Suprapubic skin (tissue), 3 donors: ENCODE measurements around the gene C1QTNF4.

Experiments
- CTCF ChIP-seq, 2 donors: fragments of 200-600 bp in 1 of 2; fragments of 450-650 bp in 1 of 2; sonication (generic) in 1 of 2; IDR thresholded peaks; one replicate each; pipeline ENCODE4 v1.5.1; 2016 to 2019; ENCODE audit warnings: antibody characterized with exemption in 2 of 2, mild to moderate bottlenecking in 1 of 2, moderate library complexity in 1 of 2
- POLR2AphosphoS5 ChIP-seq, 3 donors: sonication (generic); formaldehyde crosslinking; IDR thresholded peaks; one replicate each; pipeline ENCODE4 v1.6.1; 2017; ENCODE audit warnings: antibody characterized with exemption in 3 of 3

- TF ChIP-seq POLR2AphosphoS5 (IDR thresholded peaks at IDR 0.05): no peak
- TF ChIP-seq CTCF (IDR thresholded peaks at IDR 0.05): peak; percentile 39 to 53
Measured at GRCh38 chr11:47616726-47617416, 22.7 kb upstream of the C1QTNF4 start.
